ENCODE data around the gene ZNF436. TPM values are rescaled to one million over a fixed set of nuclear protein-coding genes. Genes with fewer than 3 reads are reported as not detected.

The ZNF436 gene
- total and polyA plus RNA-seq, 2 experiments from 2014 or later = 9.4 to 16.2 TPM

DNA sequence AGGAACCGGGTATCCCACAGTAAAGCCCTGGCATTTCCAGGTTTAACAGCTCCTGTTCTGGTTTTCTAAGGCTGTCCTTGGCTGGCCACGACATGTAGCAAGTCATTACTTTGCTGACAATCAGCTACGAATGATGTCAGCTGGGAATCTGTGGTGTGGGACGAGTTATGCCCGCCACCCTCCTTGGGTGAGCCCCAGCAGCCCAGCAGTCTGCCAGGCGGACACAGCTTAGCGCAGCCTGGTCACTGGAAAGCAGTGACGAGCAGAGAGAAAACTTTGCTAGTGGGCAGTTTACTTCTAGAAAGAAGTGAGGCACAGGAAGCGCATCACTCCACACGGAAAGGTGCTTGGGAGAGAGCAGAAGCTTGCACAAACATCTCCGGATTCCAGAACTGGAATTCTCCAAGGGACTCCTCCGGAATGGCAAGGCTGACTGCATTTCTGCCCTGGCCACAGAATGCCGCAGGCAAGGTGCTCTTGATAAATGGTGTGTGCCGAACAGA lies 15.5 kb upstream of the ZNF436 start:
- in situ Hi-C loops (cut with MboI) = no loop called here

DNA sequence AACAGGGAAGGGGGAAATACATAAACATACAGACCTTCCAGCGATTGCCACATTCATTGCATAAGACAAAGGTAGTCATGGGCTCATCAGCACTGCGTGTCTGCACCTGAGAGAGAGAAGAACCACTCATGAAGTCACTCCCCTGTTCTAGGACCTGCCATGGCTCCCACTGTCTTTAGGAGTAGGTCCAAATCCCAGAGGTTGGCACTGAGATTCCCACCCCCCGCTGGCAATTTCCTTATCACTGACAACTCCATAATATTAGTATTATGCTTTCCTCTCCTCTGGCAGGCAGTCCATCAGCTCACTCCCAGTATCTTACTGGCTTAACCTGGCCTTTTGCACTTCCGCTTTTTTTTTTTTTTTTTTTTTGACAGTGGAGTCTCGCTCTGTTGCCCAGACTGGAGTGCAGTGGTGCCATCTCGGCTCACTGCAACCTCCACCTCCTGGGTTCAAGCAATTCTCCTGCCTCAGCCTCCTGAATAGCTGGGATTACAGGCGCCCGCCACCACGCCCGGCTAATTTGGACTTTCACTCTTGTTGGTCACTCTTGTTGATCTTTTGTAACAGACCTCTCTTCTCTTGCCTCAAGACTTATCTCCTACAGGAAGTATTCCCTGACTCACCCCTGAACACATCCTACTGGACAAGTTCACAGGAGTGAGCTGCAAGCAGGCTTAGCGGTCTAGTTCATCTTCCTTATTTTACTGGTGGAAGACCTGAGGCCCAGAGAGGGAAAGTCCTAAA lies 14.8 kb upstream of the ZNF436 start:
- in situ Hi-C loops (cut with MboI) = no loop called here
- 82 to 90% methylated on average over 10 to 11 of the region's 11 CpGs for WGBS, 2 experiments (ENCODE audit: low coverage in 1 of 2, low lambda C conversion rate in 2 of 2, missing lambda C conversion rate in 2 of 2)
- Histone ChIP-seq H4K20me1 (ENCODE audit: insufficient read depth) (no peaks in the 10 kb centered on the region), H3K4me3 (no peak overlapping the region), H3K9ac (peak overlapping the region; percentile 8; the same call in 1 of the 2 replicates), H3K27me3 (replicated peaks; ENCODE audit: insufficient read depth) (no peaks in the 10 kb centered on the region), H3K79me2 (ENCODE audit: insufficient read depth) (no peaks in the 10 kb centered on the region), H3K36me3 (ENCODE audit: low read depth) (no peaks in the 10 kb centered on the region), H3K4me1 (ENCODE audit: insufficient read depth) (peaks cover 15% of the 10 kb centered on the region), H3K27ac (peak overlapping the region; percentile 61), H3F3A (ENCODE audit: insufficient read depth) (peaks cover 14% of the 10 kb centered on the region), H2AFZ (peak overlapping the region; percentile 56), H3K4me2 (ENCODE audit: unreplicated experiment) (peak overlapping the region; percentile 51), H3K9me3 (ENCODE audit: low read depth) (no peaks in the 10 kb centered on the region), H3K9me2 (ENCODE audit: insufficient read depth) (no peaks in the 10 kb centered on the region)
- TF ChIP-seq EZH2 (IDR thresholded peaks at IDR 0.05; ENCODE audit: insufficient read depth, poor library complexity, severe bottlenecking) (no peak), EZH2phosphoT487 (IDR thresholded peaks at IDR 0.05; ENCODE audit: insufficient read depth, low read depth) (no peak)
- peak; percentile 84 for DNase-seq

More for the DNA sequence above, 15.5 kb upstream of the ZNF436 start:
- H3K36me3 ChIP-seq (ENCODE audit: low read depth) = no peaks in the 10 kb centered on the region
- no peaks in the 10 kb centered on the region for H3K79me2 ChIP-seq (ENCODE audit: insufficient read depth)
- DNase-seq = peak; percentile 57
- 36 to 38% methylated on average over 14 of the region's 14 CpGs for WGBS, 2 experiments (ENCODE audit: low coverage in 1 of 2, low lambda C conversion rate in 2 of 2, missing lambda C conversion rate in 2 of 2)
- TF ChIP-seq EZH2 (IDR thresholded peaks at IDR 0.05; ENCODE audit: insufficient read depth, poor library complexity, severe bottlenecking) = no peak
- peak overlapping the region; percentile 8; the same call in 1 of the 2 replicates for H3K9ac ChIP-seq
- H3K9me3 ChIP-seq (ENCODE audit: low read depth) = no peaks in the 10 kb centered on the region
- peak overlapping the region; percentile 56 for H2AFZ ChIP-seq
- peak overlapping the region; percentile 61 for H3K27ac ChIP-seq
- peaks cover 15% of the 10 kb centered on the region for H3K4me1 ChIP-seq (ENCODE audit: insufficient read depth)
- no peaks in the 10 kb centered on the region for H3K9me2 ChIP-seq (ENCODE audit: insufficient read depth)
- H3K4me2 ChIP-seq (ENCODE audit: unreplicated experiment) = peak overlapping the region; percentile 51
- peaks cover 14% of the 10 kb centered on the region for H3F3A ChIP-seq (ENCODE audit: insufficient read depth)
- no peaks in the 10 kb centered on the region for H3K27me3 ChIP-seq (replicated peaks; ENCODE audit: insufficient read depth)
- no peaks in the 10 kb centered on the region for H4K20me1 ChIP-seq (ENCODE audit: insufficient read depth)
- no peak overlapping the region for H3K4me3 ChIP-seq

DNA sequence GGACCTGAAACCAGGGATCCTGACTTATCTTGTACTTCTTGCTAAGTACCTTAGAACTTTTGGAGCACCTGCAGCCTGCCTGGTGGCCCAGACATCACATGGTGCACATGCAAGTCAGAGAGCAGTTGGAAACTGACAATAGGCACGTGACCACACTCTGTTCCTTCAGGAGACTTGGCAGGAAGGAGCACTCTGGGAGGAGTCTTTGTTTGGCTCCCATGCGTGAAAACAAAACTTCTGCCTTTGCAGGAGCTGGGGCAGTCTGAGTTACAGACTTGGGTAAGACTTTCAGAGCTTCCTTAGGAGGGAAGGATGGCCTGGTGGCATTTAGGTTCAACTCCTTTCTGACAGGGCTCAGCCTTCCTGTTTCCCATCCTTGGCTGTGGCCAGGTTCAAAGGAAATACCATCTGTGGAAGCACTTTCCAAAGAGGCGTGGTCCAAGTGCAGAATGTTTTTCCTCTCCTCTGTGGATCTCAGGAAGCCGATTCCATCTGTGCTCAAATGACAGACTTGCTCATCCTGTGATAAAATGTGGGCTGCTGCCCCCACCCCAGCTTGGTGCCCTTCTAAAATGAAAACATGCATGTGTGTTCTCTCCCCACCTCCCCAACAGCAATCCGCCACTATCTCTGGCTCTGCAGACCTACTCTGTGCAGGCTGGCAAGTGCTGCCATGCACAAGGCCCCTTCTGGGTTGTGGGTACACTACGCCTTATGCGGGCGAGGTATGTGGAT lies 14.1 kb upstream of the ZNF436 start:
- H4K20me1 ChIP-seq (ENCODE audit: insufficient read depth) = no peaks in the 10 kb centered on the region
- no peak for DNase-seq
- WGBS, 2 experiments (ENCODE audit: low coverage in 1 of 2, low lambda C conversion rate in 2 of 2, missing lambda C conversion rate in 2 of 2) = 62 to 63% methylated on average over 8 of the region's 8 CpGs
- no peaks in the 10 kb centered on the region for H3K79me2 ChIP-seq (ENCODE audit: insufficient read depth)
- no peak overlapping the region for H2AFZ ChIP-seq
- H3F3A ChIP-seq (ENCODE audit: insufficient read depth) = peaks cover 14% of the 10 kb centered on the region
- no peak for TF ChIP-seq EZH2phosphoT487 (IDR thresholded peaks at IDR 0.05; ENCODE audit: insufficient read depth, low read depth)
- no peak for TF ChIP-seq EZH2 (IDR thresholded peaks at IDR 0.05; ENCODE audit: insufficient read depth, poor library complexity, severe bottlenecking)
- H3K9me3 ChIP-seq (ENCODE audit: low read depth) = no peaks in the 10 kb centered on the region
- H3K9ac ChIP-seq = no peak overlapping the region
- peaks cover 15% of the 10 kb centered on the region for H3K4me1 ChIP-seq (ENCODE audit: insufficient read depth)
- no peaks in the 10 kb centered on the region for H3K9me2 ChIP-seq (ENCODE audit: insufficient read depth)
- H3K4me3 ChIP-seq = no peak overlapping the region
- no peak overlapping the region for H3K27ac ChIP-seq
- in situ Hi-C loops (cut with MboI) = no loop called here
- H3K4me2 ChIP-seq (ENCODE audit: unreplicated experiment) = no peak overlapping the region
- no peaks in the 10 kb centered on the region for H3K36me3 ChIP-seq (ENCODE audit: low read depth)
- H3K27me3 ChIP-seq (replicated peaks; ENCODE audit: insufficient read depth) = no peaks in the 10 kb centered on the region

DNA sequence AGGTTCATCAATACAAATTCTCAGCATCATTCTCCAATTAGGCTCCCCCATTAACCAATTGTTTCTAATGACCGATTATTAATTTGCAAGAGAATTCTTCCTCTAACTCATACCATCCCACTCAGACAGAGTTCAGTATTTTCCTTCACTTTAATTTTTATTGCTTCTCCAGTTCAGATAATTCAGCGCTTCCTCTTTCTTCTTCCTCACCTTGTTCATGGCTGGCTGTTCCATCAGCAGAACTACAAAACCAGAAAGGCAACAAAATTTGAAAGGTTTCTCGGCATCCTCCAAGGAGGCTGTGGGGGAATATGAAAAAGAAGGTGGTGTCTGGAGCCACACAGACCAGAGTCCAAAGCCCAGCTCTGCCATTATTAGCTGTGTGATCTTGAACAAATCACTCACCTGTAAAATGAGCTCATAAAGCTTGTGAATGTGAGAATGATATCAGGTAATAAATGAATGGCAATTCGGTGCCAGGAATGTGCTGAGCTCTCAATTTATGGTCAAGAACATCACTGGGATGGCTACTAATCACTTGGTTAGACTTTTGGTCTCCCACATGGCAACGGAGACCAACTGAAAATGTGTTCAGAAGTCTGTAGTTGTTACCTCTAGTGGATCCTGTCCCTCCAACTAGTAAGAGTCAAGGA lies 11.7 kb upstream of the ZNF436 start:
- in situ Hi-C loops (cut with MboI) = no loop called here
- Histone ChIP-seq H3K9me3 (ENCODE audit: low read depth) (no peaks in the 10 kb centered on the region), H3F3A (ENCODE audit: insufficient read depth) (peaks cover 34% of the 10 kb centered on the region), H3K4me3 (no peak overlapping the region), H3K27me3 (replicated peaks; ENCODE audit: insufficient read depth) (no peaks in the 10 kb centered on the region), H3K9ac (no peak overlapping the region), H3K79me2 (ENCODE audit: insufficient read depth) (no peaks in the 10 kb centered on the region), H2AFZ (no peak overlapping the region), H3K36me3 (ENCODE audit: low read depth) (no peaks in the 10 kb centered on the region), H3K27ac (no peak overlapping the region), H4K20me1 (ENCODE audit: insufficient read depth) (no peaks in the 10 kb centered on the region), H3K9me2 (ENCODE audit: insufficient read depth) (no peaks in the 10 kb centered on the region), H3K4me1 (ENCODE audit: insufficient read depth) (peaks cover 35% of the 10 kb centered on the region), H3K4me2 (ENCODE audit: unreplicated experiment) (no peak overlapping the region)
- 72 to 73% methylated on average over 5 of the region's 5 CpGs for WGBS, 2 experiments (ENCODE audit: low coverage in 1 of 2, low lambda C conversion rate in 2 of 2, missing lambda C conversion rate in 2 of 2)
- TF ChIP-seq EZH2phosphoT487 (IDR thresholded peaks at IDR 0.05; ENCODE audit: insufficient read depth, low read depth) (no peak), EZH2 (IDR thresholded peaks at IDR 0.05; ENCODE audit: insufficient read depth, poor library complexity, severe bottlenecking) (no peak)
- no peak for DNase-seq
